Activated naive CD4-positive, alpha-beta T cell treated with anti-CD3 and anti-CD28 coated beads, Interleukin-2, amount 50 U/mL, for 72 hours (primary cell): Measurements from ENCODE around the gene EFHD1. TPM values are rescaled to one million over a fixed set of nuclear protein-coding genes. Genes with fewer than 3 reads are reported as not detected.
A peak's percentile ranks its signal among the peaks of the same experiment; 100 is the strongest.
"Not testable (repeated sequence)": the region's sequence is repeated elsewhere in the genome, so short reads cannot be mapped to it uniquely, and the experiment has no call there.

Experiments
- ATAC-seq, 2 donors: fragments of 150-1000 bp; cut with Tn5 transposase; 2 replicates each; pipeline ENCODE4 v1.10.0; 2021; ENCODE audit warnings: mild to moderate bottlenecking in 2 of 2, moderate library complexity in 2 of 2
- DNase-seq, 2 donors: peaks; one replicate each; pipeline ENCODE4 v3.0.0; 2021 to 2022; ENCODE audit warnings: low spot score in 2 of 2
- H3K27ac Mint-ChIP-seq, 2 donors: one replicate each; pipeline ENCODE4 v1.8.0; 2022; ENCODE audit warnings: mild to moderate bottlenecking in 2 of 2, mixed read lengths in 2 of 2
- H3K36me3 Mint-ChIP-seq, 2 donors: one replicate each; pipeline ENCODE4 v1.8.0; 2022; ENCODE audit warnings: mixed read lengths in 2 of 2
- H3K9me3 Mint-ChIP-seq, 2 donors: one replicate each; pipeline ENCODE4 v1.8.0; 2022; ENCODE audit warnings: mixed read lengths in 2 of 2
- total RNA-seq, 2 donors: library from RNA; stranded (reverse); gene quantifications; one replicate each; pipeline ENCODE4 v1.2.3, GENCODE V29; 2022

Gene EFHD1
- total RNA-seq, 2 donors from 2014 or later = 0.29 to 2.4 TPM

GRCh38 chr2:232610081-232610480 lies 23.3 kb upstream of the EFHD1 start:
- Mint-ChIP-seq H3K27ac (no peak overlapping the region), H3K36me3 (no peaks in the 10 kb centered on the region), H3K9me3 (no peaks in the 10 kb centered on the region)
- DNase-seq (no peak), ATAC-seq (no peak)

- no peaks in the 10 kb centered on the region for H3K9me3 Mint-ChIP-seq
- no peak for ATAC-seq
- DNase-seq = no peak
- no peak overlapping the region for H3K27ac Mint-ChIP-seq
- H3K36me3 Mint-ChIP-seq = no peaks in the 10 kb centered on the region
These were observed 22.3 kb upstream of the EFHD1 start for GRCh38 chr2:232611061-232611460.

GRCh38 chr2:232611559-232612218 lies 21.7 kb upstream of the EFHD1 start:
- no peaks in the 10 kb centered on the region for H3K9me3 Mint-ChIP-seq
- H3K27ac Mint-ChIP-seq = no peak overlapping the region
- ATAC-seq = peak; percentile 73 to 85
- peak; percentile 63 to 84 for DNase-seq
- no peaks in the 10 kb centered on the region for H3K36me3 Mint-ChIP-seq

- Mint-ChIP-seq H3K9me3 (no peaks in the 10 kb centered on the region), H3K27ac (no peak overlapping the region), H3K36me3 (no peaks in the 10 kb centered on the region)
- no peak for DNase-seq
- ATAC-seq = no peak
These were observed 19.8 kb upstream of the EFHD1 start for GRCh38 chr2:232613538-232614134.

- Mint-ChIP-seq H3K36me3 (no peaks in the 10 kb centered on the region), H3K9me3 (no peaks in the 10 kb centered on the region), H3K27ac (no peak overlapping the region)
- DNase-seq = no peak
- ATAC-seq = no peak
These were observed 18.1 kb upstream of the EFHD1 start for GRCh38 chr2:232615339-232615738.

- Mint-ChIP-seq H3K9me3 (no peaks in the 10 kb centered on the region), H3K27ac (no peak overlapping the region), H3K36me3 (no peaks in the 10 kb centered on the region)
- no peak for ATAC-seq
- no peak for DNase-seq
These were observed 12.2 kb upstream of the EFHD1 start for GRCh38 chr2:232621186-232621585.

GRCh38 chr2:232622563-232622962 lies 10.8 kb upstream of the EFHD1 start:
- Mint-ChIP-seq H3K36me3 (no peaks in the 10 kb centered on the region), H3K27ac (no peak overlapping the region), H3K9me3 (no peaks in the 10 kb centered on the region)
- DNase-seq = no peak
- ATAC-seq = no peak

GRCh38 chr2:232623768-232624765 lies 9.3 kb upstream of the EFHD1 start:
- Mint-ChIP-seq H3K27ac (no peak overlapping the region), H3K9me3 (no peaks in the 10 kb centered on the region), H3K36me3 (no peaks in the 10 kb centered on the region)
- ATAC-seq (no peak), DNase-seq (no peak)

GRCh38 chr2:232626584-232626983 lies 6.8 kb upstream of the EFHD1 start:
- H3K9me3 Mint-ChIP-seq = no peaks in the 10 kb centered on the region
- H3K27ac Mint-ChIP-seq = no peak overlapping the region
- H3K36me3 Mint-ChIP-seq = no peaks in the 10 kb centered on the region
- DNase-seq (no peak), ATAC-seq (no peak)

- H3K36me3 Mint-ChIP-seq = peaks cover 4% of the 10 kb centered on the region in 2 donors
- ATAC-seq = no peak
These were observed 4.8 kb upstream of the EFHD1 start for GRCh38 chr2:232628466-232629128.

GRCh38 chr2:232629129-232629475 lies 4.3 kb upstream of the EFHD1 start:
- no peak for DNase-seq
- H3K9me3 Mint-ChIP-seq = no peaks in the 10 kb centered on the region
- H3K27ac Mint-ChIP-seq = no peak overlapping the region
- no peak for ATAC-seq
- peaks cover 4% of the 10 kb centered on the region in 2 donors for H3K36me3 Mint-ChIP-seq

More at GRCh38 chr2:232628466-232629128, 4.8 kb upstream of the EFHD1 start:
- Mint-ChIP-seq H3K9me3 (no peaks in the 10 kb centered on the region), H3K27ac (no peak overlapping the region)
- no peak for DNase-seq

GRCh38 chr2:232632229-232632903 lies 1.0 kb upstream of the EFHD1 start:
- ATAC-seq (no peak), DNase-seq (no peak)
- no peak overlapping the region for H3K27ac Mint-ChIP-seq
- H3K36me3 Mint-ChIP-seq = peaks cover 4 to 11% of the 10 kb centered on the region in 2 donors
- no peaks in the 10 kb centered on the region for H3K9me3 Mint-ChIP-seq

GRCh38 chr2:232632904-232633412 lies 446 bp upstream of the EFHD1 start:
- Mint-ChIP-seq H3K36me3 (peaks cover 4 to 11% of the 10 kb centered on the region in 2 donors), H3K27ac (no peak overlapping the region), H3K9me3 (no peaks in the 10 kb centered on the region)
- DNase-seq = no peak
- no peak for ATAC-seq

GRCh38 chr2:232634206-232635150 lies 1.1 kb downstream of the EFHD1 start:
- no peaks in the 10 kb centered on the region for H3K9me3 Mint-ChIP-seq
- H3K36me3 Mint-ChIP-seq = peaks cover 4 to 11% of the 10 kb centered on the region in 2 donors
- DNase-seq (no peak), ATAC-seq (no peak)
- H3K27ac Mint-ChIP-seq = no peak overlapping the region

- DNase-seq, H3K27ac Mint-ChIP-seq, ATAC-seq, H3K9me3 Mint-ChIP-seq: not testable (repeated sequence)
- H3K36me3 Mint-ChIP-seq = peaks cover 4 to 11% of the 10 kb centered on the region in 2 donors
These were observed 2.0 kb downstream of the EFHD1 start for GRCh38 chr2:232635376-232635775.
